Keratinocyte (primary cell): ENCODE results near the gene RNF44. TPM values are rescaled to one million over a fixed set of nuclear protein-coding genes. Genes with fewer than 3 reads are reported as not detected.

Experiments
- DNase-seq: peaks from one replicate; pipeline ENCODE4 v3.0.0-alpha.2; 2011; ENCODE audit warnings: low read depth, missing footprints, low spot score
- FAIRE-seq: peaks from 2 replicates; lab custom pipeline; 2011; peaks lifted over from hg19 to GRCh38; lab: Jason Lieb, UNC
- H2AFZ ChIP-seq: 2 replicates; pipeline ENCODE4 v1.6.0; 2012; ENCODE audit warnings: low read length, control low read depth, inconsistent platforms; ENCODE audit not compliant: control insufficient read depth
- H3K27ac ChIP-seq: 2 replicates; pipeline ENCODE4 v1.5.1; 2011; ENCODE audit warnings: low read length; ENCODE audit not compliant: control insufficient read depth, insufficient read depth
- H3K27me3 ChIP-seq: 3 replicates; pipeline ENCODE4 v1.6.0; 2011; ENCODE audit warnings: low read length; ENCODE audit not compliant: control insufficient read depth, insufficient read depth; ENCODE audit errors: extremely low read depth
- H3K36me3 ChIP-seq, 2 experiments: 2 replicates in 1 of 2; 3 replicates in 1 of 2; pipeline ENCODE4 v1.5.1; 2011; ENCODE audit warnings: low read length in 2 of 2, mild to moderate bottlenecking in 1 of 2; ENCODE audit not compliant: control insufficient read depth in 2 of 2, insufficient read depth in 2 of 2; ENCODE audit errors: extremely low read depth in 1 of 2
- H3K4me1 ChIP-seq: 3 replicates; pipeline ENCODE4 v1.5.1; 2011; ENCODE audit warnings: low read length; ENCODE audit not compliant: control insufficient read depth, insufficient read depth; ENCODE audit errors: extremely low read depth
- H3K4me2 ChIP-seq: 3 replicates; pipeline ENCODE4 v1.6.0; 2011; ENCODE audit warnings: low read depth, low read length; ENCODE audit not compliant: control insufficient read depth, insufficient read depth; ENCODE audit errors: extremely low read depth
- H3K4me3 ChIP-seq, 3 experiments: fragments of 200-600 bp in 1 of 3; sonication (generic) in 1 of 3; 2 replicates in 2 of 3; 3 replicates in 1 of 3; pipeline ENCODE4 v1.5.1; 2011 to 2016; ENCODE audit warnings: low read length in 3 of 3, mild to moderate bottlenecking in 3 of 3, control low read depth in 2 of 3, inconsistent platforms in 1 of 3, low read depth in 1 of 3, mixed read lengths in 1 of 3, mixed run types in 1 of 3, moderate library complexity in 1 of 3; ENCODE audit not compliant: control insufficient read depth in 2 of 3, insufficient read depth in 2 of 3; ENCODE audit errors: extremely low read depth in 1 of 3
- H3K79me2 ChIP-seq: 2 replicates; pipeline ENCODE4 v1.6.0; 2012; ENCODE audit warnings: low read length; ENCODE audit not compliant: control insufficient read depth, insufficient read depth
- H3K9ac ChIP-seq: 3 replicates; pipeline ENCODE4 v1.6.0; 2011; ENCODE audit warnings: low read length; ENCODE audit not compliant: control insufficient read depth, insufficient read depth; ENCODE audit errors: extremely low read depth
- H3K9me1 ChIP-seq: 3 replicates; pipeline ENCODE4 v1.6.0; 2011; ENCODE audit warnings: low read length; ENCODE audit not compliant: control insufficient read depth, insufficient read depth; ENCODE audit errors: extremely low read depth
- H3K9me3 ChIP-seq: 2 replicates; pipeline ENCODE4 v1.5.1; 2012; ENCODE audit warnings: low read depth, low read length; ENCODE audit not compliant: control insufficient read depth
- H4K20me1 ChIP-seq: 3 replicates; pipeline ENCODE4 v1.6.0; 2011; ENCODE audit warnings: low read length; ENCODE audit not compliant: control insufficient read depth, insufficient read depth; ENCODE audit errors: extremely low read depth
- EZH2 ChIP-seq: IDR thresholded peaks from one replicate; pipeline ENCODE4 v1.6.1; 2012; ENCODE audit warnings: inconsistent platforms, mild to moderate bottlenecking, low read length, moderate library complexity
- dilution Hi-C: fragments of 300-500 bp; cut with MboI; formaldehyde crosslinking; loops from one replicate; pipeline ENCODE4 v1.7.0; 2020; ENCODE audit warnings: low sequenced_read_pairs; ENCODE audit not compliant: extremely low pct_ligation_motif_present
- polyA plus RNA-seq, 5 experiments: library from polyadenylated mRNA; depleted of rRNA in 3 of 5; stranded (reverse) in 3 of 5; stranded (forward) in 1 of 5; unstranded in 1 of 5; fragments of >200 nt; gene quantifications; 1 replicate in 1 of 5; 2 replicates in 3 of 5; 3 replicates in 1 of 5; pipeline versions ENCODE4 v1.2.1 to v1.2.3, GENCODE V29; 2011 to 2012; ENCODE audit warnings: missing spikeins in 2 of 5, low read depth in 1 of 5, low replicate concordance in 1 of 5
- TF ChIP-seq, protein P1 (sequence below), 3 experiments: IDR thresholded peaks in 1 of 3; conservative IDR thresholded peaks in 1 of 3; optimal IDR thresholded peaks in 1 of 3; 2 replicates in 2 of 3; 3 replicates in 1 of 3; pipeline versions ENCODE3 to v1.5.1; 2011; ENCODE audit warnings: low read length in 3 of 3, mild to moderate bottlenecking in 3 of 3, moderate library complexity in 2 of 3, control low read depth in 1 of 3, inconsistent platforms in 1 of 3; ENCODE audit not compliant: insufficient read depth in 2 of 3; ENCODE audit errors: extremely low read depth in 1 of 3

The RNF44 gene
- polyA plus RNA-seq, 1 donor (not counting 4 experiments of a cell fraction or from before 2014, with no cell fraction given), result 5.3 TPM

DNA sequence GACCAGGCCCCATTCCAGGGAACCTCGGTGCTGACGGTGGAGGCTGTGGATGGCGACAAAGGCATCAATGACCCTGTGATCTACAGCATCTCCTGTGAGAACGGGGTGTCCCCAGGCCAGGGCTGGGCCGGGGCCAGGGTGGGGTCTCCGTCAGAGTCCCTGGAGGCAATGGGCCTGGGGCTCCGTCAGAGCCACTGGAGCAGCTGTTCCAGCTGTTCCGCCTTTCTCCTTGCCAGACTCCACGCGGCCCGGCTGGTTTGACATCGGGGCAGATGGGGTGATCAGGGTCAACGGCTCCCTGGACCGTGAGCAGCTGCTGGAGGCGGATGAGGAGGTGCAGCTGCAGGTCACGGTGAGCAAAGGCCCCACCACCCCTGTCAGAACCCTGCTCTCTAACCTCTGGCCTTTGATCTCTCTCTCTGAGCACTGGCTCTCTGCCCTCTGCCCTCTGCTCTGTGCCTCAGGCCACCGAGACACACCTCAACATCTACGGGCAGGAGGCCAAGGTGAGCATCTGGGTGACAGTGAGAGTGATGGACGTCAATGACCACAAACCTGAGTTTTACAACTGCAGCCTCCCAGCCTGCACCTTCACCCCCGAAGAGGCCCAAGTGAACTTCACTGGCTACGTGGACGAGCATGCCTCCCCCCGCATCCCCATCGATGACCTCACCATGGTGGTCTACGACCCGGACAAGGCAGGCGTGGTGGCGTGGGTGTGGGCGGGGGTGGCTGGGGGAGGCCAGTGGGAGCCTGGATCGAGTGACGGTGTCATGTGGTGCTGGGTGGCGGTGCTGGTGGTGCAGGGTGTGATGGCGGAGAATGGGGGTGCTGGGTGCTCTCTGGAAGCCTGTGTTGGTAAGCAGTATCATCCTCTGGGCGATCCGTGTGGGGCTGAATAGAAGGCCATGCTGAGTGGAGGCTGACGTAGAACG lies 38.6 kb upstream of the RNF44 start:
- no peak for TF ChIP-seq EZH2
- TF ChIP-seq, protein P1, sequence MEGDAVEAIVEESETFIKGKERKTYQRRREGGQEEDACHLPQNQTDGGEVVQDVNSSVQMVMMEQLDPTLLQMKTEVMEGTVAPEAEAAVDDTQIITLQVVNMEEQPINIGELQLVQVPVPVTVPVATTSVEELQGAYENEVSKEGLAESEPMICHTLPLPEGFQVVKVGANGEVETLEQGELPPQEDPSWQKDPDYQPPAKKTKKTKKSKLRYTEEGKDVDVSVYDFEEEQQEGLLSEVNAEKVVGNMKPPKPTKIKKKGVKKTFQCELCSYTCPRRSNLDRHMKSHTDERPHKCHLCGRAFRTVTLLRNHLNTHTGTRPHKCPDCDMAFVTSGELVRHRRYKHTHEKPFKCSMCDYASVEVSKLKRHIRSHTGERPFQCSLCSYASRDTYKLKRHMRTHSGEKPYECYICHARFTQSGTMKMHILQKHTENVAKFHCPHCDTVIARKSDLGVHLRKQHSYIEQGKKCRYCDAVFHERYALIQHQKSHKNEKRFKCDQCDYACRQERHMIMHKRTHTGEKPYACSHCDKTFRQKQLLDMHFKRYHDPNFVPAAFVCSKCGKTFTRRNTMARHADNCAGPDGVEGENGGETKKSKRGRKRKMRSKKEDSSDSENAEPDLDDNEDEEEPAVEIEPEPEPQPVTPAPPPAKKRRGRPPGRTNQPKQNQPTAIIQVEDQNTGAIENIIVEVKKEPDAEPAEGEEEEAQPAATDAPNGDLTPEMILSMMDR (optimal IDR thresholded peaks at IDR 0.05 in 1 of 3, IDR thresholded peaks at IDR 0.05 in 1 of 3, conservative IDR thresholded peaks at IDR 0.05 in 1 of 3; ENCODE audit: extremely low read depth in 1 of 3, insufficient read depth in 2 of 3, low read length in 3 of 3), result no peak
- H3K27ac ChIP-seq, result no peak overlapping the region
- H3K36me3 ChIP-seq, result no peaks in the 10 kb centered on the region
- H3K9ac ChIP-seq, result no peak overlapping the region
- no peaks in the 10 kb centered on the region for H3K9me3 ChIP-seq
- H3K27me3 ChIP-seq, result no peaks in the 10 kb centered on the region
- H3K79me2 ChIP-seq, result no peaks in the 10 kb centered on the region
- H3K4me1 ChIP-seq, result no peaks in the 10 kb centered on the region
- H4K20me1 ChIP-seq, result no peaks in the 10 kb centered on the region
- no peak for FAIRE-seq
- H3K4me3 ChIP-seq, result no peak overlapping the region
- no peak for DNase-seq
- dilution Hi-C loops, result no loop called here
- H3K4me2 ChIP-seq, result no peak overlapping the region
- H2AFZ ChIP-seq, result no peak overlapping the region
- no peaks in the 10 kb centered on the region for H3K9me1 ChIP-seq

DNA sequence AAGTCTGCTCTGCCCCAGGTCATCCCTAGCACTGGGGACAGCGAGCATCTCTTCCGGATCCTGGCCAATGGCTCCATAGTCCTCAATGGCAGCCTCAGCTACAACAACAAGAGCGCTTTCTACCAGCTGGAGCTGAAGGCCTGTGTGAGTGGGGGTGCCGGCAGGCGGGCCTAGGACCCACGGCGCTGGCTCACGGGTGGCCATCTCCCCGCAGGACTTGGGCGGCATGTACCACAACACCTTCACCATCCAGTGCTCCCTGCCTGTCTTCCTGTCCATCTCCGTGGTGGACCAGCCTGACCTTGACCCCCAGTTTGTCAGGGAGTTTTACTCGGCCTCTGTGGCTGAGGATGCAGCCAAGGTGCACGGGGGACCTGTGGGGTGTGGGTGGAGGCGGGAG lies 37.9 kb upstream of the RNF44 start:
- no peak for FAIRE-seq
- Histone ChIP-seq H3K27me3 (no peaks in the 10 kb centered on the region), H3K9me1 (no peaks in the 10 kb centered on the region), H3K4me2 (no peak overlapping the region), H3K9me3 (no peaks in the 10 kb centered on the region), H2AFZ (no peak overlapping the region), H3K4me1 (no peaks in the 10 kb centered on the region), H3K4me3 (no peak overlapping the region), H3K9ac (no peak overlapping the region), H3K27ac (no peak overlapping the region), H3K36me3 (no peaks in the 10 kb centered on the region), H3K79me2 (no peaks in the 10 kb centered on the region), H4K20me1 (no peaks in the 10 kb centered on the region)
- TF ChIP-seq EZH2, result no peak
- no peak for DNase-seq
- dilution Hi-C loops, result no loop called here
